ENCODE data around the gene ANTXR1.

- TF ChIP-seq CTCF (conservative IDR thresholded peaks at IDR 0.05): no peak
- no peak for TF ChIP-seq ZFX (IDR thresholded peaks at IDR 0.05)
These were observed 63.6 kb downstream of the ANTXR1 start for GRCh38 chr2:69076601-69077000.

Measured in C4-2B (cell line).